Measurements from ENCODE around the gene DIRAS2.

The DIRAS2 gene

DNA sequence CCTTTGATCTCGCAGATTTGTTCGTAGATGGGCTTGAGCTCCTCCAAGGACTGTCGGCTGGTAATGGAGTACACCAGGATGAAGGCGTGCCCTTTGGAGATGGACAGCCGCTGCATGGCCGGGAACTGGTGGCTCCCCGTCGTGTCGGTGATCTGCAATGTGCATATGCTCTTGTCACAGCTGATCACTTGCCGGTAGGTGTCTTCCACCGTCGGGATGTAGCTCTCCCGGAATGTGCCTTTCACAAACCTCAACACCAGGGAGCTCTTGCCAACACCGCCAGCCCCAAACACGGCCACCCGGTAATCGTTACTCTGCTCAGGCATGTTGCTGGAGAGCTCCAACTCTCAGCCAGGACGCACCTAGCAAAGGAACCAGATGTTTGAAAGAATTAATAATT is 29.1 kb downstream of the DIRAS2 start:
- in situ Hi-C loops (cut with MboI; ENCODE audit: low sequenced_read_pairs) = no loop called here

DNA sequence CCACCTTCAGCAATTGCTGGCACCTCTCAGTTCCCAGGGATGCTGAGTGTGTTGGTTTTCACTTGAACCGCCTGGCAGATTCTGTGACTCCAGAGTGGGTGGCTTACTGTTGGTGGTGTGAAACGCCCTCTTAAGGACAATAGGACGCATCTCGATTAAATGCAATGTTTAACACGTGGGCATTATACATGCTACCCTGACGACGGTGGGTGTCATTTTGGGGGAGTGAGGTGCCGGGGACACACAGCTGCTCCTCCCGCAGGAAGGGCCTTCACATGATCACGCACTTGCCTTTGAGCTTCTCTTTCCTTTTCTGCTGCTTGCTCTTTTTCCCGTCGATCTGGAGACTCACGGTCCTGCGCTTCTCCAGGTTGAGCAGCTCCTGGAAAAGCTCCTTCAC is 29.7 kb downstream of the DIRAS2 start:
- in situ Hi-C loops (cut with MboI; ENCODE audit: low sequenced_read_pairs) = no loop called here

DNA sequence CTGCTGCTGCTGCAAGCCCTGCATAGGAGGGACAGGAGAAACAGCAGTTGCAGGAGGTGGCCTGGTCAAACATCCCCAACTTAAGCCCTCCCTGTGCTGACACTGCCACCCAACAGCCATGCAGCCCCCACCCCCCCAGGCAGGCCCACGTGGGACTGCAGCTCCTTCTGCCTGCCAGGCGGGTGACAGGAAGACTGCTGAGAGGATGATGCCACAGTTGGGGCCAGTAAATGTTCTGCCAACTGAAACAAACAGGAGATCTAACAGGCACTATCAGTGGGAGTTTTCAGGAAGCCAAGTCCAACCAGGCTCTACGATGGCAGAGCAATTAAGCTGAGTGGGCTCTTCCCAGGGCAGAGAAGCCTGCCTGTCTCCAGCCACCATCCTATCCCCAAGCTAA is 31.1 kb downstream of the DIRAS2 start:
- in situ Hi-C loops (cut with MboI; ENCODE audit: low sequenced_read_pairs) = no loop called here

GRCh38 chr9:90611121-90611520 is 31.5 kb downstream of the DIRAS2 start:
- in situ Hi-C loops (cut with MboI; ENCODE audit: low sequenced_read_pairs) = no loop called here

- in situ Hi-C loops (cut with MboI; ENCODE audit: low sequenced_read_pairs) = no loop called here
These were observed 34.7 kb downstream of the DIRAS2 start for GRCh38 chr9:90607701-90608516.

DNA sequence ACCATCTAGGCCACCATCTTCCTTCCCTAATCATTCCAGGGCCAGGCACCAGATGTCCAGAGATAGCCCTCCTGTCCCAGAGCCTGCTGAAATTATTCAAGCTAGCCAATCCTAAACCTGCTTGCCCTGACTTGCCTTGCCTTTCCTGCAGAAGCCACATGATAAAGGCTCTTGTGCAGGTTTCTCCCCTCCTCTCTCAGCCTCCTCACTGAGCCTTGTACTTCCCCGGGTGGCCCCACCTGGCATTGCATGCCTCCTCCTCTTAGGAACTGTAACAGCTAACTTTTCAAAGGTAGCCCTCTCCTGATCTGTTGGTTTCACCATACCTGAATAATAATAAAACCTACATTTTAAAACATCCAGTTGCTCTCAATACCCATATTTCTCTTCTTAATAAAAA is 42.6 kb downstream of the DIRAS2 start:
- in situ Hi-C loops (cut with MboI; ENCODE audit: low sequenced_read_pairs) = no loop called here

DNA sequence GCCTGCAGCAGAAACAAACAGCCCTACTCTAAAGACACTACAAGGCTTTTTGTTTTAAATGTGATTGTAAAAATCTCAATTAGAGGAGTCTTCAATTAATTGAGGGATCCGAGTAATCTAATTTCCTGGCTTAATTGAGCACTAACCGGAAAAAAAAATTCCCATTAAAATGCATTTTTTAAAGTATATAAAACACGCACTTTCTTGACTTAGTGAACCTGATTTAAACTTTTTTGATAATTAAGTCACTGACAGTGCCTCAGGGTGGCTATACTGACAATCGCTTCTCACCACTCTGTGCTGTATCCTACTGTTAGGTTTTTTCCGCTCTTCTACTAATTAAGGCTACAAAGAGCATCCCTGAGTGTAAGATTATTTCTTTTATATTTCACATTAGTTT is 44.4 kb downstream of the DIRAS2 start:
- in situ Hi-C loops (cut with MboI; ENCODE audit: low sequenced_read_pairs) = no loop called here

GRCh38 chr9:90593646-90594045 is 49.0 kb downstream of the DIRAS2 start:
- in situ Hi-C loops (cut with MboI; ENCODE audit: low sequenced_read_pairs) = no loop called here

- in situ Hi-C loops (cut with MboI; ENCODE audit: low sequenced_read_pairs) = no loop called here
These were observed 62.0 kb downstream of the DIRAS2 start for GRCh38 chr9:90580576-90580975.

DNA sequence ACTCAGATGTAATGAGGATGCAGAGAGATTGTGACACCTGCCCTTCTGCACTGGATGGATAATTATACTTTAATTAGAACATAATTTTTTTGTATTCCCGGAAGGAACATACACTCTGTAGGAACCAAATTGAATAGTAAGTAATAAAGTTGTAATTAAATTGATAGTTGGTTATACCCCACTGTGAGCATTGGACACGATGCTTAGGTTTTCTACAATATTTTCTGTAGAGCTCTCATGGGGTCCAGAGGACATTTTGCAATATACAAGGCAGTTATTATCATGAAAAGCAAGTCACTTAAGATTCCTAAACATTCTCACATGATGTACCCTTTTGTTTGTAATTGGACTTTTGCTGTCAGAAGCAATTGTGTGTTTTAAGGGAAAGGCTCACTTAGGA is 63.4 kb downstream of the DIRAS2 start:
- in situ Hi-C loops (cut with MboI; ENCODE audit: low sequenced_read_pairs) = no loop called here

- in situ Hi-C loops (cut with MboI; ENCODE audit: low sequenced_read_pairs) = no loop called here
These were observed 64.4 kb downstream of the DIRAS2 start for GRCh38 chr9:90578126-90578815.

- in situ Hi-C loops (cut with MboI; ENCODE audit: low sequenced_read_pairs) = no loop called here
These were observed 73.1 kb downstream of the DIRAS2 start for GRCh38 chr9:90569511-90569910.

DNA sequence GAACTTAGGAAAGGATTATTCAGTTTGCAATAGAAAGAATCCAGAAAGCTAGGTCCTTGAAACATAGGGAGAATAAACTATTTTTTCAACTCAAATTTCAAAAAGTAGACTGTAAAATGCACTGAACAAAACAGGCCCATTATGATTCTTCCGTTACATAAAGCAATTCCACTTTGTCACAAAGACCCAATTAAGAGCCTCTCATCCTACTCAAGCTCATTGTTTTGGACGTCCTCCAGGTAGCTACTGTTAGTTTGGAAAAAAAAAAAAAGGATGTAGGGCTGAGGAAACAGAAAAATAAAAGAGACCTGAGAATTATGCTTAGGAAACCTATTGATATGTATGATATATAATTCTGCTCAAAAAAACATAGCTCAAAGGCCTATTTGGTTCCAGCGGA is 74.0 kb downstream of the DIRAS2 start:
- in situ Hi-C loops (cut with MboI; ENCODE audit: low sequenced_read_pairs) = no loop called here

- in situ Hi-C loops (cut with MboI; ENCODE audit: low sequenced_read_pairs) = no loop called here
These were observed 80.4 kb downstream of the DIRAS2 start for GRCh38 chr9:90562229-90562628.
